Stimulated activated CD4-positive, alpha-beta T cell treated with anti-CD3 and anti-CD28 coated beads, Interleukin-2, amount 100 ng/mL, for 48 hours (primary cell): Measurements from ENCODE around the gene CAMK1.
A peak's percentile ranks its signal among the peaks of the same experiment; 100 is the strongest.

Experiments
- DNase-seq, 2 donors: peaks; one replicate each; pipeline ENCODE4 v3.0.0-alpha.2; 2020

Gene CAMK1

GRCh38 chr3:9770276-9770812 lies 597 bp upstream of the CAMK1 start:
- no peak for DNase-seq

- no peak for DNase-seq
Observed at GRCh38 chr3:9769012-9769411, 735 bp downstream of the CAMK1 start.

- DNase-seq = no peak
Observed at GRCh38 chr3:9768141-9768775, 1.5 kb downstream of the CAMK1 start.

GRCh38 chr3:9767418-9767817 lies 2.3 kb downstream of the CAMK1 start:
- no peak for DNase-seq

- no peak for DNase-seq
Observed at GRCh38 chr3:9765865-9766264, 3.9 kb downstream of the CAMK1 start.

- DNase-seq = no peak
Observed at GRCh38 chr3:9762871-9763270, 6.9 kb downstream of the CAMK1 start.

- DNase-seq = no peak
Observed at GRCh38 chr3:9761919-9762318, 7.8 kb downstream of the CAMK1 start.

- DNase-seq = no peak
Observed at GRCh38 chr3:9760779-9761505, 8.8 kb downstream of the CAMK1 start.

GRCh38 chr3:9757427-9757826 lies 12.3 kb downstream of the CAMK1 start:
- DNase-seq = no peak

GRCh38 chr3:9754678-9755077 lies 15.1 kb downstream of the CAMK1 start:
- DNase-seq = no peak

GRCh38 chr3:9750556-9751411 lies 19.0 kb downstream of the CAMK1 start:
- DNase-seq = no peak

GRCh38 chr3:9749645-9750555 lies 19.8 kb downstream of the CAMK1 start, which contains the start of gene OGG1:
Gene OGG1 (plus strand): TSS chr3:9749952. CDS start chr3:9750287, 335 bp downstream.
- DNase-seq = peak; percentile 88 to 90

- no peak for DNase-seq
Observed at GRCh38 chr3:9749296-9749644, 20.5 kb downstream of the CAMK1 start.

GRCh38 chr3:9748031-9748430 lies 21.7 kb downstream of the CAMK1 start:
- no peak for DNase-seq

GRCh38 chr3:9747267-9747666 lies 22.5 kb downstream of the CAMK1 start:
- DNase-seq = no peak

GRCh38 chr3:9746330-9746729 lies 23.4 kb downstream of the CAMK1 start:
- no peak for DNase-seq

- DNase-seq = no peak
Observed at GRCh38 chr3:9745521-9745920, 24.2 kb downstream of the CAMK1 start.

GRCh38 chr3:9744162-9744561 lies 25.6 kb downstream of the CAMK1 start:
- DNase-seq = no peak

GRCh38 chr3:9743548-9743947 lies 26.2 kb downstream of the CAMK1 start:
- no peak for DNase-seq

- no peak for DNase-seq
Observed at GRCh38 chr3:9742560-9742959, 27.2 kb downstream of the CAMK1 start.

- DNase-seq = no peak
Observed at GRCh38 chr3:9739181-9739580, 30.6 kb downstream of the CAMK1 start.

GRCh38 chr3:9736831-9737230 lies 32.9 kb downstream of the CAMK1 start:
- DNase-seq = no peak
